SU-DHL-6 (cell line): ENCODE data around the gene MGAT5.

ENCODE experiments used
- CTCF ChIP-seq: fragments of 200-600 bp; sonication (generic); IDR thresholded peaks from one replicate; pipeline ENCODE4 v1.5.1; 2017; ENCODE audit warnings: antibody characterized with exemption, mild to moderate bottlenecking, low read length, moderate library complexity; ENCODE audit not compliant: insufficient read depth, poor library complexity, severe bottlenecking
- EZH2phosphoT487 ChIP-seq: fragments of 200-600 bp; sonication (generic), shearing (Covaris generic); conservative IDR thresholded peaks from 2 replicates; pipeline ENCODE4 v1.6.1; 2018; ENCODE audit warnings: mild to moderate bottlenecking, antibody characterized with exemption, low read length, moderate library complexity, mixed read lengths

DNA sequence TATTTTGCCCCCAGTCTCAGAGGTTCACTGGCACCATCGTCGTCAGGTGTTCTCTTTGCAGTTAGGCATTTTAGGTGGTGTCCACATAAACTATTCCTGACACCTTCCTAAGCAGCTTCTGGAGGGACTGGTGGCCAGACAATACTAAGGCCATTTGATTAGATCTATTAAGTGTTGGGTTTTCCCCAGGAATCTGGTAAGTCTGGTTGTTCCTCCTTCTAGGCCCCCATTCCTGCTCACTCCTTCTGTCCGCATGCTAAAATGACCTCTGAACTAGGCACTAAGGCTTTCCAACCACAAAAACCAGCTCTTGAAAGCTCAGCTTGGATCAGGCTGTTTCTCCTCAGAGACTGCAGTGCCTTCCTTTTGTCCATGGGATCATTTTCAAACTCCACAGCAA lies 100.7 kb downstream of the MGAT5 start:
- no peak for TF ChIP-seq CTCF
- no peak for TF ChIP-seq EZH2phosphoT487
